ENCODE results near the gene F8.
"Not testable (repeated sequence)": the region's sequence is repeated elsewhere in the genome, so short reads cannot be mapped to it uniquely, and the experiment has no call there.

GRCh38 chrX:154886069-154886788, 136.3 kb downstream of the F8 start, which contains the start of gene F8A1:
- TF ChIP-seq YY1 (IDR thresholded peaks at IDR 0.05; ENCODE audit: insufficient read depth, insufficient read length); ZNF274 (IDR thresholded peaks at IDR 0.05; ENCODE audit: low read depth, low read length): not testable (repeated sequence)

Data from NT2/D1 (cell line).